ENCODE data around the gene STAG3. TPM values are rescaled to one million over a fixed set of nuclear protein-coding genes. Genes with fewer than 3 reads are reported as not detected.

The STAG3 gene
- total RNA-seq, 1 donor from 2014 or later: 3.6 TPM

DNA sequence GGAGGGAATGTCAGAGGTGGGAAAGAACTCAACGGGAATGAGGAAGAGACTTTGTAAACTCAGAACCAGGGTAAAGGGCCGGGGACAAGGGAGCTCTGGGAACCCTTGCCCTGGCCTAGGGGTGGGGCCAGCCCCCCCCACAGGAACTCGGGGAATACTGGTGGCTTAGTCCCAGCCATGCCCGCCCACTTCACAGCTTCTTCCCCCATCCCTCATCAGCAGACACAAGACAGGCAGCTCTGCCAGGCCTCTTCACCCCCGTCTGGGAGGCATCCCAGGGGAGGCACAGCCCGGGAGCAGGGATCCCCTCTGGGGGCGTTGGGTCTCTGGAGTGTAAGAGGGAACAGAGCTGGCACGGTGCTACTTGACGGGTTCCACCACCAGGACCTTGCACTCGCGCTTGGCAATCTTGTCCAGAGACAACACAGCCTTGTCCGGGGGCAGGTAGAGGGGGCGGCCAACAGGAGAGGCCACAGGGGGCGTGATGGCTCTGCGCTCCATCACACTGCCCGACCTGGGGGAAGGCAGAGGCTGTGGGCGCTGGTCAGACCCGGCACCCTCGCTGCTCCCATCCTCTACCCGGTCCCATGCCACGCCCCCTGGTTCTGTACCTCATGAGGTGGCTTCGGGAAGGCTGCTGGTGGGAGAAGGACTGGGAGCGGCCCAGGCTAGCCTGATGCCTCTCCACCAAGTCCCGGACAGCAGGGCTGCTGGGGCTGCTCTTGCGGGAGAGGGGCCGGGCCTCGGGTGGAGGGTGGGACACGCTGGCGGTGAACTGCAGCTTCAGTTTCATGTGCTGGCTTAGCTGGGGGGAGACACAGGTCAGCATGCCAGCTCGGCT, 22.8 kb upstream of the STAG3 start:
- no peak for DNase-seq (ENCODE audit: low spot score)

DNA sequence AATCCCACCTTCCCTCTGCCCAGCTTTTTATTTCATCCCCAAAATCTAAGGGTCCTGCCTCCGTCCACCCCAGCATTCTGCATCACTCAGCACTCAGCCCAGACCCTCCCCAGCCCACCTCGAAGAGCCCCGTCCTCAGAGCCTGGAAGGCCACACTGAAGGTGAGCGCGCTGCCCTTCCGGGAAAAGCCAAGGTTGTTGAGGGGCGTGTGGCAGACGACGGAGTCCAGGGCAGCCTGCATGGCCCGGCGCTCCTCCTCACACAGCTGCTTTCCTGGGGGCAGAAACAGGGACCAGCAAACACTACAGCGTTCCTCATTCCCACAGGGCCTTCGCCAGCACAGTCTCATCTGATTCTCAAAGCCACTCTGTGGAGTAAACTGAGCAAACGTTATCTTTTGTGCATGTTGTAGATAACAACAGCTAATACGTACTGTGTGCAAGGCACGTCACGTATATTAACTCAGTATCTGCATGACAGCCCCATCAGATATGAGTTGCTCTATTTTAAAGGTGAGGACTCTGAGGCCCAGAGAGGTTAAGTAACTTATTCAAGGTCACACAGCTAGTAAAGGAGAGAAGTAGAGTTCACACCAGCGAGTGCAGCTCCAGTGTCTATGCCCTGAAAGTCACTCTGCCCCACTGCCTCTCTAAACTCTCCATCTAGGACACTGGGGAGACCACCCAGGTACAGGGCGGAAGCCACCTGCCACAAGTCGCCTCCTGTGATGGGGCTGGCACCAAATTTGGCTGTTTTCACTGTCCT, 22.0 kb upstream of the STAG3 start:
- DNase-seq (ENCODE audit: low spot score): no peak

DNA sequence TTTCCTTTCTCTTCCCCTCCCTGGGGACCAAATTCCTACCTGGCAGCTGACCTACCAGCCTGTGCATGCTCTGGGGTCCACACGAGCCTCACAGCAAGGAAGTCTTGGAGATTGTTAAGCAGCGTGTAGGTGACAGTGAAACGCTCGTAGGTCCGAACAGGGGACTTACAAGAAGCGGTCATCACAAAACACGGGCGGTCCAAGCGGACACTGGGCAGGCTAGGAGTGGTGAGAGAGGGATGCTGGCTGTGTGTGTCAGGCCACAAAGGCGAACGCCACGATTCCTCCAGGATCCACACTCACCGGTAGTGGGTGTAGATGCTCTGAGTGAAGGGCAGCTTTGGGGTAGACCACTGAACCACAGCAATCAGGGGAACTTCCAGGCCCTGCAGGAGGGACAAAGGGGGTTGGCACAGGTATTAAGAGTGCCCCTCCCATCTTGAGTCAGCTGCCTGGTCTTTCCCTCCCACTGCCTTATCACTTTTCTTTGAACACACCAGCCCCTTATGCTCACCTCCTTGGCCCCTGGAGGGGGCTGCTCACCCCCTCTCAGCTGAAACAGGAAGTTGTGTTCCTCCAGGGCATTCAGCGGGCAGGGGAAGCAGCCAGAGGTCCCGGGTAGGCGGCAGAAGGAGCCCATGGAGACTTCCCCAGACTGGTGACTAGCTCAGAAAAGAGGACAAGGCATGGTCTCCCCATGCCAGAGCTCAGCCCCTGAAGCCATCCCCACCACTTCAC, 21.2 kb upstream of the STAG3 start:
- DNase-seq (ENCODE audit: low spot score): no peak

- DNase-seq (ENCODE audit: low spot score): no peak
Measured at GRCh38 chr7:100157069-100157333, 20.7 kb upstream of the STAG3 start.

DNA sequence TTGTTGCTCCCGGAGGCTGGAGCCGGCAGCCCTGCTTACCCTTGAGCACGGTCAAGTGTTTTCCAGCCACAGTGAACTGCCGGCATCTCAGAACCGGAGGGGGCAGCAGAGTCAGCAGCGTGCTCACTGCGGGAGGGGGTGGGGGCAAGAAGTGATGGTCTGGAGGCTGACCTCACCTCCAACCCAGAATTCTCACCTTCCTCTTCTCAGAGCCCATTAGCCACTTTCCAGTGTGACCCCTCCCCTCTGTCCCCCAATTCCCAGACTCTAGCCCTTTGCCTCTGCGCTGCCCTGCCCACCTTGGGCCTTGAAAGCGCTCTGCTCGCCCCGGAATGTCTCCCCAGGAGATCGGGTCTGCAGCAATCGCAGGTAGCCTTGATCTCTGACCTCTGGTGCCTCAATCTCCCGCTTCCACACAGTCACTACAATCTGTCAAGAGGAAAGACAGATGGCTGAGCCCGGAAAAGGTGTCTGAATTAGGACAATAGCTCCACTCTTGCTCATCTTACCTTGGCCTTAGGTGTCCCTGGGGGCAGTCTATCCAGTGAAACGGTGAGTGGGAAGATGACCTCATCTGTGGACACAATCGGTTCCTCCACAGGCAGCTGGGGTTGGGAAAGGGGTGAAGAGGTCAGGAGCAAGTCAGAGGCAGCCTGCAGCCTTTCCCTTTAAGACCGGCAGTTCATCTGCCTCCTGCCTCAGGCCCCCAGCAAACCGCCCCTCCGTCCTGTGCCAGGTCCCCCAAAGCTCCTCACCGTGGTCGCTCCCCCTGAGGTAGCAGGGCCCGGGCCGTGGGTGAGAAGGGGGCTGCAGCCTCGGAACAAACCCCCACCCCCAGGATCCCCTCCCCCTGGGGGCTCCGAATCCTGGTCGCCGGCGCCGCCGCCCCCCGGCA, 20.1 kb upstream of the STAG3 start:
- no peak for DNase-seq (ENCODE audit: low spot score)

DNA sequence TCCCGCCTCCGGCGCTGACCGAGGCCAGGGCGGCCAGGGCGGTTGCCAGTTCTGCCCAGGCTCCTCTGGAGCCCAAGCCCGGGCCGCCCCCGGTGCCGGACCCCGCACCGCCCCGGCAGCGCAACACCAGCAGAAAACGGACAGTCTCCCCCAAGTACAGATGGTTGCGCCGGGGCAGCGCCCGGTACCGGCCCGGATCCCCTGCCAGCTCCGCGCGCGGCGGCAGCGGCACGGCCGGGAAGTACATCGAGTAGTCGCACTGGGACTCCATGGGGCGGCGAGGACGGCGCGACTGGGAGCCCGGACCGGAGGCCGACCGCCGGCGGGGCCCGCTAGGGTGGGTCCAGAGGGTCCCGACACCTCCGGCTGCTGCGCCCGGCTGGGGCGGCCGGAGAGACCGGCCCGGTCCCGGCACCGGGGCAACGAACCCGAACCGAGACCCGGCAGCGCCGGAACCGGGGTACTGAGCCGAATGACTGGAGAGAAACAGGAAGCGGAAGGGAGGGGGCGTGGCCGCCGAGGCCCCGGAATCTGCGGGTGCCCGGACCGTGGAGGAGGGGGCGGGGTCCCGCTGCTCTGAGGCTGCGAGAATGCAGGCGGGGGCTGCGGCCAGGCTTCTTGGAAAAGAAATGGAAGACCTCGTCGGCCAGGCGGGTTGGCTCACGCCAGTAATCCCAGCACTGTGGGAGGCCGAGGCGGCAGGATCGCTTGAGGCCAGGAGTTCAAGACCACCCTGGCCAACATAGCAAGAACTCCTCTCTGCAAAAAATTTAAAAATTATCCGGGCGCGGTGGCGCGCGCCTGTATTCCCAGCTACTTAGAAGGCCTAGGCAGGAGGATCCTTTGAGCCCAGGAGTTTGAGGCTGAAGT, 19.3 kb upstream of the STAG3 start, which contains the start of gene TRAPPC14:
TSS of gene TRAPPC14 (minus strand) at position 495 of the 870 bp plus-strand sequence. CDS start at position 271, 224 bp downstream.
- peak; percentile 92 for DNase-seq (ENCODE audit: low spot score)

GRCh38 chr7:100159099-100159623, 18.6 kb upstream of the STAG3 start:
- no peak for DNase-seq (ENCODE audit: low spot score)

- DNase-seq (ENCODE audit: low spot score): no peak
Measured at GRCh38 chr7:100160067-100160466, 17.7 kb upstream of the STAG3 start.

DNA sequence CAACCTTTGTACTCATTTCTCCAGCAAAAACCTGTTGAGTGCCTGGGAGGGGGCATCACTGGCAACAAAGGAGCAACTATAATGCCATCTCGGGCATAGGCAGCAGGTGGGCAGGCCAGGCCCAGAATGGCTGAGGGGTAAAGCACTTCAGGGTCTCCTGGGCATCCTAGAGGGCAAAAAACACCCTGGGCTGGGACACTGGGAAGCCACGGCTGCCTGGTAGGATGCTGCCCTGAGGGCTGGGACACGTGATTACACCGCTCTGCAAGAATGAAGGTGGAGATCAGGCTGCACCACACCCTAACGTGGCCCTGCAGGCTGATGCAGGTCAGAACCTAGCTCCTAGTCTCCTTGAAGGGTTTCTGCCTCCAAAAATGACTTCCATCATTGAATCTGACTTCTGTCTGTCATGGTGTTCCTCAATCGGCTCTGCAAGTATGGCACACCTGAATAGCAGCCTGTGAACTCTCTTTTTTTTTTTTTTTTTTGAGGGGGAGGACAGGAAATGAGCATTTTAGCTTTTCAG, 14.6 kb upstream of the STAG3 start:
- DNase-seq (ENCODE audit: low spot score): peak; percentile 56

- DNase-seq (ENCODE audit: low spot score): no peak
Measured at GRCh38 chr7:100163871-100164270, 13.8 kb upstream of the STAG3 start.

GRCh38 chr7:100166317-100166940, 11.3 kb upstream of the STAG3 start:
- DNase-seq (ENCODE audit: low spot score): no peak

- no peak for DNase-seq (ENCODE audit: low spot score)
Measured at GRCh38 chr7:100166970-100167911, 10.5 kb upstream of the STAG3 start.

DNA sequence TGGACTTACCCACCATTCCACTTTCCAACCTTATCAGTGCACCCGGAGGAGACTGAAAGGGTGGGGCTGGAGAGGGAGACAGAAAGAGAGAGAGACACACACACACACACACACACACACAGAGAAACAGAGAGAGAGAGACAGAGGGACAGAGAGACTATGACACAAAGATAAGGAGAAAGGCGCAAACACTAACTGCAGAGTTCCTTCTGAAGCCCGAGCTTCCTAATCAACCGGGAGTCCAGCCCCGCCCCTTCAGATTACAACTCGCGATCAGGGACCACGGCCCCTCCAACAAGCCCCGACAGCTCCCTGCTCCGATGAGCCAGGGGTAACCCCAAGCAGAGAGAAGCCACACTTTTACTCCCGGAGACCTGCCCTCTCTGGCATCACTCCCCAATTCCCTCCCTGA, 9.8 kb upstream of the STAG3 start:
- no peak for DNase-seq (ENCODE audit: low spot score)

GRCh38 chr7:100169147-100169850, 8.4 kb upstream of the STAG3 start:
- no peak for DNase-seq (ENCODE audit: low spot score)

- no peak for DNase-seq (ENCODE audit: low spot score)
Measured at GRCh38 chr7:100170101-100170897, 7.4 kb upstream of the STAG3 start.

- no peak for DNase-seq (ENCODE audit: low spot score)
Measured at GRCh38 chr7:100171087-100171681, 6.5 kb upstream of the STAG3 start.
